MM.1S (cell line): ENCODE measurements around the gene KCNG2.

ENCODE experiments used
- DNase-seq: peaks from one replicate; pipeline ENCODE4 v3.0.0-alpha.2; 2015
- H2AFZ ChIP-seq: fragments of 300-600 bp; sonication (generic); 2 replicates; pipeline ENCODE4 v1.6.0; 2016; ENCODE audit warnings: antibody characterized with exemption, low read length
- H3F3A ChIP-seq: fragments of 300-600 bp; sonication (generic); 2 replicates; pipeline ENCODE4 v1.6.1; 2016; ENCODE audit warnings: mild to moderate bottlenecking, antibody characterized with exemption, low read length, moderate library complexity, mixed read lengths; ENCODE audit not compliant: insufficient read depth
- H3K27ac ChIP-seq: fragments of 300-600 bp; sonication (generic); 2 replicates; pipeline ENCODE4 v1.5.1; 2016; ENCODE audit warnings: mild to moderate bottlenecking, low read length
- H3K27me3 ChIP-seq: fragments of 300-600 bp; sonication (generic); replicated peaks from 2 replicates; pipeline ENCODE4 v1.6.0; 2016; ENCODE audit warnings: low read length; ENCODE audit not compliant: insufficient read depth
- H3K36me3 ChIP-seq: fragments of 300-600 bp; sonication (generic); replicated peaks from 2 replicates; pipeline ENCODE4 v1.6.1; 2016; ENCODE audit warnings: mild to moderate bottlenecking, low read length, mixed read lengths; ENCODE audit not compliant: insufficient read depth
- H3K4me1 ChIP-seq: fragments of 300-600 bp; sonication (generic); 2 replicates; pipeline ENCODE4 v1.6.1; 2016; ENCODE audit warnings: low read length, mixed read lengths
- H3K4me2 ChIP-seq: fragments of 300-600 bp; sonication (generic); 2 replicates; pipeline ENCODE4 v1.6.0; 2016; ENCODE audit warnings: low read depth, low read length
- H3K4me3 ChIP-seq: fragments of 300-600 bp; sonication (generic); 2 replicates; pipeline ENCODE4 v1.5.1; 2016; ENCODE audit warnings: low read length, mixed read lengths
- H3K79me2 ChIP-seq: fragments of 300-600 bp; sonication (generic); 2 replicates; pipeline ENCODE4 v1.6.1; 2016; ENCODE audit warnings: mixed run types, low read length, mixed read lengths
- H3K9ac ChIP-seq: fragments of 300-600 bp; sonication (generic); 2 replicates; pipeline ENCODE4 v1.6.1; 2016; ENCODE audit warnings: low read length, mixed read lengths
- H3K9me2 ChIP-seq: fragments of 300-600 bp; sonication (generic); replicated peaks from 2 replicates; pipeline ENCODE4 v1.6.1; 2016; ENCODE audit warnings: mild to moderate bottlenecking, low read length, mixed read lengths; ENCODE audit not compliant: insufficient read depth
- H3K9me3 ChIP-seq: fragments of 300-600 bp; sonication (generic); replicated peaks from 2 replicates; pipeline ENCODE4 v1.6.1; 2016; ENCODE audit warnings: mild to moderate bottlenecking, low read length, mixed read lengths; ENCODE audit not compliant: insufficient read depth
- H4K20me1 ChIP-seq: fragments of 300-600 bp; sonication (generic); 2 replicates; pipeline ENCODE4 v1.6.1; 2016; ENCODE audit warnings: mild to moderate bottlenecking, low read length, moderate library complexity, mixed read lengths; ENCODE audit not compliant: insufficient read depth
- CTCF ChIP-seq: fragments of 300-600 bp; sonication (generic); IDR thresholded peaks from 2 replicates; pipeline ENCODE4 v1.5.1; 2016; ENCODE audit warnings: antibody characterized with exemption, low read length, mixed read lengths
- EZH2 ChIP-seq: fragments of 300-600 bp; sonication (generic); optimal IDR thresholded peaks from 2 replicates; pipeline ENCODE3; 2017; ENCODE audit warnings: low read depth, mild to moderate bottlenecking, antibody characterized with exemption, low read length, mixed read lengths
- EZH2phosphoT487 ChIP-seq: fragments of 300-600 bp; sonication (generic); IDR thresholded peaks from 2 replicates; pipeline ENCODE4 v1.6.1; 2018; ENCODE audit warnings: antibody characterized with exemption, low read length

The KCNG2 gene

GRCh38 chr18:79775441-79776221 is 22.1 kb upstream of the KCNG2 start:
- Histone ChIP-seq H3K9ac (no peak overlapping the region), H3K9me2 (no peaks in the 10 kb centered on the region), H3K36me3 (no peaks in the 10 kb centered on the region), H2AFZ (no peak overlapping the region), H3K79me2 (no peaks in the 10 kb centered on the region), H3F3A (no peaks in the 10 kb centered on the region), H3K27me3 (no peaks in the 10 kb centered on the region), H3K27ac (no peak overlapping the region), H4K20me1 (no peaks in the 10 kb centered on the region), H3K4me3 (no peak overlapping the region), H3K4me2 (no peak overlapping the region), H3K4me1 (no peaks in the 10 kb centered on the region), H3K9me3 (no peaks in the 10 kb centered on the region)
- TF ChIP-seq EZH2 (no peak), CTCF (no peak), EZH2phosphoT487 (no peak)
- DNase-seq = no peak

GRCh38 chr18:79776674-79777073 is 21.1 kb upstream of the KCNG2 start:
- no peaks in the 10 kb centered on the region for H3K9me2 ChIP-seq
- no peak overlapping the region for H3K4me3 ChIP-seq
- DNase-seq = no peak
- no peaks in the 10 kb centered on the region for H3K9me3 ChIP-seq
- H3K9ac ChIP-seq = no peak overlapping the region
- TF ChIP-seq CTCF (no peak), EZH2 (no peak), EZH2phosphoT487 (no peak)
- H3K36me3 ChIP-seq = no peaks in the 10 kb centered on the region
- no peak overlapping the region for H3K4me2 ChIP-seq
- H4K20me1 ChIP-seq = no peaks in the 10 kb centered on the region
- H2AFZ ChIP-seq = no peak overlapping the region
- H3K79me2 ChIP-seq = no peaks in the 10 kb centered on the region
- H3K27me3 ChIP-seq = no peaks in the 10 kb centered on the region
- H3K4me1 ChIP-seq = no peaks in the 10 kb centered on the region
- no peak overlapping the region for H3K27ac ChIP-seq
- H3F3A ChIP-seq = no peaks in the 10 kb centered on the region

- Histone ChIP-seq H3K27ac (no peak overlapping the region), H3K36me3 (no peaks in the 10 kb centered on the region), H3K9me3 (no peaks in the 10 kb centered on the region), H3K27me3 (no peaks in the 10 kb centered on the region), H2AFZ (no peak overlapping the region), H3K4me2 (no peak overlapping the region), H3K9ac (no peak overlapping the region), H4K20me1 (no peaks in the 10 kb centered on the region), H3F3A (no peaks in the 10 kb centered on the region), H3K79me2 (no peaks in the 10 kb centered on the region), H3K9me2 (no peaks in the 10 kb centered on the region), H3K4me1 (no peaks in the 10 kb centered on the region), H3K4me3 (no peak overlapping the region)
- no peak for DNase-seq
- TF ChIP-seq EZH2 (no peak), CTCF (no peak), EZH2phosphoT487 (no peak)
Measured at GRCh38 chr18:79778291-79778791, 19.4 kb upstream of the KCNG2 start.
